HG02852 (cell line): ENCODE results near the gene UQCC2.

Experiments used
- ATAC-seq: cut with Tn5 transposase; IDR thresholded peaks from one replicate; pipeline ENCODE4 v1.9.1; 2021; ENCODE audit warnings: mild to moderate bottlenecking, moderate library complexity; ENCODE audit not compliant: unreplicated experiment

The UQCC2 gene

DNA sequence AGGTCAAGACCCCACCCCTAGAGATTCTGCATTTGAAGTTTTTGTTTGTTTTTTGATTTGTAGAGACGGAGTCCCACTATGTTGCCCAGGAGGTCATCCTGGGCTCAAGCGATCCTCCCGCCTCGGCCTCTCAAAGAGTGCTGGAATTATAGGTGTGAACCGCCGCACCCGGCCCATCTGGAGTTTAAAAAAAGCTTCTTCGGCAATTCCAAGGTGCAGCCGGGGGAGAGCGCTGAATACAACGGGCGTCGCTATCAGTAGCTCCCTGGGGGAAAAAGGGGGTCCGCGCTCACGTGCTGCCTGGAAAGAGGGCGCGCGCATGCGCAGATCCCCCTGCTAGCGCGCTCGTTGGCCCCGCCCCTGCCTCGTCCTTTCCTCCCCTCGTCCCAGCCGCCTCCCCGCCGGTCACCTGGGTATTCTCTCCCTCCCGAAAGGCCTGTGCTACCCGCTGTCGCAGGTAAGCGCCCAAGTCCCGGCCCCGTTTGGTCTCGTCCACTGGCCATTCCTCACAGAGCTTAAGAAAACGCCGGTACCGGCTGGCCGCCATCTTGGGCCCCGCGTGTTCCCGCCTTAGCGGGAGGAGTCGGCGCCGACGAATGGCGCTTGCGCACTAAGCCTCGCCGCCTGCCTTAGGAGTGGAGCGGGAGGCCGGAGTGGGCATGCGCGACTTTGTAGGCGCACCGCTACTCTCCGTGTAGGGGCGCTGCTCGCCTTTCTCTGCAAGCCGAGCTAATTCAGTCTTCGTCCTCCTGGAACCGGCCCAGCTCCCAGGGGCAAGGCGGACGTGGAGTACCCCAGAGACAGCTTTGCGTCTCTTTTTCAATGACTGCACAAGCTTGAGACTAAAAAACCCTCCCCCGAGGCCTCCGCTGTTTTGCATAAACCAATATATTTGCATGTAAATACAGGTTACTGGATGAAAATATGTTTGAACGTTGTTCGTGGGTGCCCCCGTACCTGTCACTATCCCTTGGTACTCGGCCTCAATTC lies at the start of gene UQCC2:
Gene UQCC2 (minus strand): TSS at position 561 of the 990 bp plus-strand sequence. CDS start 14 bp downstream, at position 547.
- peak; percentile 88 for ATAC-seq

DNA sequence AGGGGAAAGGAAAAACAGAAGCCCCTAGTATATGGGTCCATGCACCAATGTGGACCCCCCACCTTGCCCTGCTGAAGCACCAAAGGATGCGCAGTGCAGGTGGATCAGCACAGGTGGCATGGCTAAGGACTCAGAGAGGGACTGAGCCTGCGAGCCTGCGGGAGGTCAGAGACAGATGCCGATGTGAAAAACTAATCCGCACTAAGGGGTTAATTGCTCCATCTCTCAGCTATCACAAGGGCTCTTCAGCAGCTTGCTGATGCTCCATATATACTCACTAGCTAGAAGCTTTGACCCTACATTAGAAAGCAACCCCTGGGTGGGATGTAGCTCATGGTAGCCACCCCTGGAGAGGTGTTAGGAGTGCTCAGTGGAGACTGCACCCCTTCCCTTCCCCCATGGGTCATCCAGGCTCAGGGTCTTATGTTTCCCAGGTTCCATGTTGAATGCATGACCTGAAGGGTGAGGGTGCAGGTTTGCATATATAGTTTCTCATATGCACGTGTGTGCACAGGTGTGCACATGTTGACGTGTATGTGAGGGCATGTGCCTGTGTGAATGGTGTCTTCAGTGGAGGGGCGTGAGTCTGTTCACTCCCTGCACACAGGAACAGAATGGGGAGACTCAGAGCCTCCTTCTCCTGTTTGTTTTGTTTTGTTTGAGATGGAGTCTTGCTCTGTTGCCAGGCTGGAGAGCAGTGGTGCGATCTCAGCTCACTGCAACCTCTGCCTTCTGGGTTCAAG lies 48.6 kb upstream of the UQCC2 start:
- ATAC-seq: no peak

DNA sequence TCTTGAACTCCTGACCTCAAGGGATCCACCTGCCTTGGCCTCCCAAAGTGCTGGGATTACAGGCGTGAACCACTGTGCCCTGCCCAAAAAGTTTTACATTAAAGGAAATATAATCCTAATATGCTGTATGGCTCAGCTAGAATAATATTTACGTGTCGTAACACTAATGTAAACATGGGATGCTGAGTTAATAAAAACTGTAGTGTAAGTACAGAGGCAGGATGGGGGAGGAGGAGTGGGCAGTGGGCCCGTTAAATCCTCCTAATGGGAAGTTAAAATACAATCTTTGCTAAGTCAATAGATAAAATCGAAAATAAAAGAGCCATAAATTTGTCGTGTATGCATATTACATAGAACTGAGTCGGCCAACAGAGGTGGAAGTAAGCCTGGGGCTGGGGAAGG lies 47.3 kb upstream of the UQCC2 start:
- ATAC-seq: no peak

DNA sequence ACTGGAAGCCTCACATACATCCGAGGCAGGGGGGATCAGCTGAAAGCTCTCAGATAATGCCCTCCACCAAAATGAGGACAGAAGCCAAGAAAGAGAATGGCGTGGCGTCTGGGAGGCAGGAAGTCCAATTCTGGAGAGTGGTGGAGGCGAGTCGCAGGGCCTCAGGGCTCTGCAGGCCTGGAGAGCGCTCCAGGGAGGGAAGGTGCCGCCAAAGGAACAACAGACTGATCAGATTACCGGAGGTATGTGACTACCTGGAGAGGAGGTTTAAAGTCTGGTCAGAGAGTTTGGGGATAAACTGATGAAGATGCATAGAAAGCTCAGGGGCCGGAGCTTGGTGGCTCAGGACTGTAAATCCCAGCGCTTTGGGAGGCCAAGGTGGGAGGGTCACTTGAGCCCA lies 46.4 kb upstream of the UQCC2 start:
- ATAC-seq: no peak

DNA sequence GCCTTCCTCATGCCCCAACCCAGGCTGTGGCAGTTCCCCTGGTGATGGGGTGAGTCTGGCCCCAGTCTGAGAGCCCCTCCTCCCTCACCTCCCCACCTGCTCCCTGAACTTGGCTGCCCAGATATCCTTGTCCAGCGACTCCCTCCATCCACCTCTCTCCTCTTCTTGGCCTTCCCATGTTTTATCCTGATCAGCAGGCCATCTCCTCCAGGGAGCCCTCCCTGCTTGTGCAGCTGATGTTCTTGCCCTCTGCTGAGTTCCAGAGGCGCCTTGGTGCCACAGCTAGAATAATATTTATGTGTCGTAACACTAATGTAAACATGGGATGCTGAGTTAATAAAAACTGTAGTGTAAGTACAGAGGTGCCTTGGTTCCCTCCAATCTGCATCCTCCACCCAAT lies 45.6 kb upstream of the UQCC2 start:
- no peak for ATAC-seq

DNA sequence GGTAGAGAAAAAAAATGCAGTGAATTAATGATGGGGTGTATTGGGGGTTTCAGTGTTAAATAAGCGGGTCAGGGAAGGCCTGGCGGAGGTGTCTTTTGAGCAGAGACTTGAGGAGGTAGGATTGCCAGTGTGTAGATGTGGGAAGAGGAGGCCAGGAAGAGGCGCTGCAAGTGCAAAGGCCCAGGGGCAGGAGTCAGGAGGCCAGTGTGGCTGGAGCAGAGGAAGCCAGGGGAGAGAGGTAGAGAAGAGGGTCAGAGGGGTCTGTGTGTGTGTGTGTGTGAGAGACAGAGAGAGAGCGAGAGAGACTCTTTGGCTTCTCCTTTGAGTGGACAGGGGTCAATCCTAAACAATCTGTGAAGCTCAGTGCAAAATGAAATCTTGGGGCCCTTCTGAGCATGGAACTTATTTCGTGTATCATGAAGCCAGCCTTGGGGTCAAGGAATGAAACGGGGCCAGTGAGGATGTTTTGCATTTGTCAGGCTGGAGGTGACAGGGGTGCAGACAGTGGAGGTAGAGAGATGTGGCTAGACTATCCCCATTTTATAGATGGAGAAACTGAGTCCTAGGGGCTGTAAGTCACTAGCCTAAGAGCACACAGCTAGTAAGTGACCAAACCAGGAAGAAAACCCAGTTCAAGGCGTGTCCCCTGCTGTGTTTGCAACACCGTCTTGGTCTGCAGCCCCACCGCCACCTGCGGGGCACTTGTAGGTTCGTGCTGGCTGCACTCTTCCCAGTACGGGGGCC lies 44.9 kb upstream of the UQCC2 start:
- no peak for ATAC-seq

DNA sequence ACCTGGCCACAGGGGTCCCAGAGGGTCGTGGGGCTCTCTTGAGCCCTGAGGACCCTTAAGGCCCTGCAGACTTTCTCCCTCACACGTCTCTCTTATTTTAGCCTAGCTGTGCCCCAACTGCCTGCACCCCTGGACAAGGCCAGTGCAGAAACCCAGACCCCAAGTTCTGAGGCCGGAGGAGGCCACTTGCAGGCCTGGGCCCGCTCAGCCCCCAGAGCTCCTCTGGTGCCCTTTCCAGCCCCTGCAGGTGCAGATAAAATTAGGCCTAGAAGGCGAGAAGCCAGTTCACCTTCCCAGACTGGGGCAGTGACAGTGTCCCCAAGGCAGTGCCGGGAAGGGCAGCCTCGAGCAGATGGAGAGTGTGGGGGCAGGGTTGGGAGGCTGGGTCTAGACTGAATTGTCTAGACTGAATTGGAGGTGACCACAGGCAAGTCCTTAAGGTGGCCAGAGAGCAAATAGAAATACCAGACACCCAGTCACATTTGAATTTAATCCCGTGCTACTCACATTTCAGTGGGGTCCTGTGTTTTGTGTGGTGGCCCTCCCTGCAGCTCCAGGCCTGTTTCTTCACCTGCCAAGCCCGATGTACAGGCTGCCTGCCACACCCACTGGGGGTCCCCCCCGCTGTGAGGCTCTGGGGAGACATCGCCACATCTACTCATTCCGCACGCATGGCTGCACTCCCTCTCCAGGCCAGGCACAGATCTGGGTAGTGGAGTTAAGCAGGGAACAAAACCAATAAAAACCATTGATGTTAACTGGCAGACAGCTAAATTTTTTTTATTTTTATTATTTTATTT lies 43.8 kb upstream of the UQCC2 start:
- no peak for ATAC-seq

DNA sequence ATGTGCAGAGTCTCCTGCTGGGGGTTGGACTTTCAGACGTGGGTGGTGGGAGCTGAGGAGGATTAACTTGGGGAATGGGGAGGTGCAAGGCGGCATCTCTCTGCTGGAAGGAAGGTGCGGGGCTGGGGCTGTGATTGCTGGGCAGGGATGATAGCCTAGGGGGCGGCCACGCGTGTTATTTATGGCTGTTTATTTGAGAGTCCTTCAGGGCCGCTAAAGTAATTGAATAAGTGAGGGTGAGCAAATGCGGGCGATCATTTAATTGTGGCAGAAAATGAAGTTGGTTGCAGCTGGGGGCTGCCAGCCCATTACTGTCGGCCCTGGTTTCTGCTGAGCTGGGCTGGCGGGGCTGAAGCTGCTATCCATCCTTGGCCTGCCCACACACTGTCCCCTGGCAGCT lies 42.7 kb upstream of the UQCC2 start:
- no peak for ATAC-seq

DNA sequence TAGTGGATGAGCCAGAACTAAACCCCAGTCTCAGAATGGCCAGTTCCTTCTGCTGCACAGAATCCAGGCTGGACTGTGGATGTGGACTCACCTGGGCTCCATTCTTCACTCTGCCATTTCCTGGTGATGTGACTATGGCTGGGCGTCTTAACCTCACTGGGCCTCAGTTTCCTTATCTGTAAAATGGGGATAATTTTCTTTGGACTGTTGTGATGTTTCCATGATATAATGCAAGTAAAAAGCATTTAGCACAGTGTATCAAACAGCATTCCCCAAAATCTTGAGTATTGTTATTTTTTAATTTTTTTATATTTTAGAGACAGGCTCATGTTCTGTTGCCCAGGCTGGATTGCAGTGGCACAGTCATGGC lies 41.1 kb upstream of the UQCC2 start:
- ATAC-seq: no peak

DNA sequence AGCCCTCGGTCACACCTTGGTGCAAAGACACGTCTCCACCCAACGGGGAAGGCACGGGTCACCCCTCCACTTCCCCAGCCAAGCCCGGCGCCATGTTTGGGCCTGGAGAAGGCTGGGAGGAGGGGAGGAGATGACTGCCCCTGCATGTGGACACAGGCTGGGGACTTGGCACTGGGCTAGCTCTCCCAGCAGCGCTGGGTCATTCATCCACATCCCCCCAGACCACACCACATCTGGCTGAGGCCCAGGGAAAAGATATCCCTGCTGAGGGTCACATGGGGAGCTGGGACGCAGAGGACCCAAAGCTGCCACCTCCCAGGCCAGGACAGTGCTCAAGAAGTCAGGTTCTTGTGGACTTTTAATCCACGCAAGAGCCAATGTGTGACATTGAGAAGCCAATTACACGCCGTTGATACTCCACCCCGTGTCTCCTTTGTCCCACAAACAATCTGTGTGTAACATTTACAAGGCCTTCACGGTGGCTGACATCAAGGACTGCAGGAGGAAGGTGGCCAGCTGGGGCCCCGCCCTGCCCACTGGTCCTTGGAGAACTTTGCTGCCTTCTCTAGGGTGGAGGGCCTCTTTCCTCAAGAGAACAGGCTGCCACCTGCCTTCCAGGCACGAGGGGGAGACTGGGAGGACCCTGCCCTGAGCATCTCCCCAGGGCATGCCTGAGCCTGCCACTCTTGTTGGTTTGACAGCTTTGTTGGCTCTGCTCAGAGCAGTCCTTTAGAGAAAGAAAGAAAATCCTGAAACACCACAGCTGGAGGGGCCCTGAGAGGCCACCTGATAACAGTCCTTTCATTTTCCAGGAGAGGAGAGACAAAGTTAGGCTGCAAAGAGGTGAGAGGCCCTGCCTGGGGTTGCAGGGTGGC lies 40.5 kb upstream of the UQCC2 start:
- ATAC-seq: no peak

DNA sequence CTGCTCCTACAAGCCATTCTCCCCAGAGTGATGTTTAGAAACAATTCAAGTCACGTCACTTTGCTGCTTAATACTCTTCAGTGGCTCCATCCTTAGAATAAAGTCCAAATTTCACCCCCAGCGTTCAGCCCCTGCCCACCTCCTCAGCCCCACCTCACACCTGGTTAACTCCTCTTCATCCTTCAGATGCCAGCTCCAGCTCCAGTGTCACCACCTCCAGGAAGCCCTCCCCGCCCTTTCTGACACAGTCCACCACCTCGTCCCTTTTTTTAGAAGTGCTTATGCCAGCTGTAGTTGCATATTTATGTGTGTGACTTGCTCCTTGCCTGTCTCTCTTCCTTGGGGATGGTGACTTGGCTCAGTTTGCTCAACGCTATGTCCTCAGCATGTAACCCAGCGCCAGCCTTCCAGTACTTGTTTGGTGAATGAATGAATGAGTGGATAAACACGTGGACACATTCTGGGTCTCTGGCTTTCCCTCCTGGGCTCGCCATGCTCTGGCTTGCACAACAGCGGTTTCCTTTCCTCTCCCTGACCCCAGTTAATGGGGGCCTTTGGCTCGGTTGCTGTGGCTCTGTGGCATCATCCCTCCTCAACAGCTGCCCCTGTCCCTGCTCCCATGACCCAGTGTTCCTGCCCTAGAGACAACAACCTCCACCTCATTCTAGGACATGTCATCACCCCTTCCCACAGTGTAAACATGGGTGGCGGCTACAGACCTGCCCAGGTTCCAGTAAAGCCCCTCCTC lies 38.9 kb upstream of the UQCC2 start:
- no peak for ATAC-seq

DNA sequence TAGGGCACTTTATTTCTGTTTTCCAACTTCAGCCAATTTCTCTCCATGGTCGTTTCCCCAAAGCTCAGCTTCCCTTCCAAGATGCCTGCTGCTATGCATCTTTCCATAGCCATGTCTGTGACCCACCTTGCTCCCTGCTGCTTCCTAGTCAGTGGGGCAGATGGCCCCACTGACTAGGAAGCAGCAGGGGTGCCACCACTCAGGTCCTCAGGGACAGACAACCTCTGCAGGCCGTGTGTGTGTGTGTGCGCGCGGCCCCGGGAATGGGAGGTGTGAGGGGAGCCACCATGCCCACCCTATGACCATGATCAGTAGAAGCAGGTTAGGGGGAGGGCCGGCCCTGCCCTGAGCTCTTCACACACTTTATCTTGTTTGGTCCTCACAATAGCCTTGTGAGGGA lies 37.9 kb upstream of the UQCC2 start:
- ATAC-seq: no peak

DNA sequence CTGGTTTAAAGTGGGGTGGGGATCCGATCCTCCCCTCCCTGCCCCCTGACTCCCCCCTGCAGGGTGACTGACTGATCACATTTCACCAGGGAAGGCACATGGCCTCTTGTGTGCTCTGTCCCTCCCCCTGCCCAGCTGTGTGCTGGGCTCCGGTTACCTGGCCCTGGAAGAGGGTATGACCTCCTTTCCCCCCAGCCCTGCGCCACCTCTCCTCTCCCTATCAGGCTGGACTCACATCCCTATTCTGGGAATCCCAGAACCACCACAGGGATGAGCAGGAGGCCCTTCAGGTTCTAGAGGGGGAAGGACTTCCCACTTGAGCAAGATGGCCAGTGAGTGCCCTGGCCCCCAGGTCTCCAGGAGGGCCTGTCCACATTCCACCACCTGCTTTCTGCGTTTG lies 37.3 kb upstream of the UQCC2 start:
- ATAC-seq: no peak

DNA sequence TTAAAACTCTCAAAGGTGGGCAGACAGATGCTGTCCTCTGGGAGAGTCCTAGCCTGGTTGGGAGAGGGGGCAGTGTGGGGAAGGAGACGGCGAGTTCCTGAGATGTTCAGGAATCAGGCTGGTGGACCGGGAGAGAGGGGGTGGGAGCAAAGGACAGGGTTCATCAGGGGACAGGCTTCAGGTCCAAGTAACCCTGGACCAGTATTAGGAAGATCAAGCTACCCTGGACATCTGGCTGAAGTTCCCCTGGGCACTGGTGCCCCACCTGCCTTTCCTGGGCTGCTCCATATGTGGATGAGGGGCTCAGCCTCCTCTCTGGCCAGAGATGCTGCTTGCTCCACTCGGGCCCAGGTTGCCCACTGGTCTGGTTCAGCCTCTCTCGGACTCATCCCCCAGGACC lies 36.3 kb upstream of the UQCC2 start:
- no peak for ATAC-seq

DNA sequence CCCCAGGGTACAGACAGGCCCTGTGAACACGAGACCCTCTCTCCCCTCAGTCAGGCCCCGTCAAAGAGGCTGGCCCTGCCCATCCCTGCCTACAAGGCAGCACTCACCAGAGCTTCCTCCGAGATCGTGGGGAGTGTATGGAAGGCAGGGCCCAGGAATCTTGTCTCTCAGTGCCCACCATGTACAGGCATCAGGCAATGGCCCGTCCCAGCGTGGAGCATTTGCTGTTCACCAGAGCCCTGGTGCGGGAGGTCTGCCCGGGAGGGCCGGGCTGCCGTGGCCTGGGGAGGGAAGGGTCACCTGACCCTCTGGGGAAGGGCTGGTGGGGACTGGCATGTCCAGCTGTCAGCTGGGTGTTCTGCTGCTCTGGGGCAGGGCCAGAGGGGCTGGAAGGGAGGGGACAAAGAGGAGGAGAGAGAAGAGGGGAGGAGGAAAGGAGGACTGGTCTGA lies 35.2 kb upstream of the UQCC2 start, which contains the start of gene IP6K3:
Gene IP6K3 (minus strand): TSS at position 255 of the 450 bp plus-strand sequence. CDS start 11,429 bp downstream, outside the sequence.
- ATAC-seq: no peak

DNA sequence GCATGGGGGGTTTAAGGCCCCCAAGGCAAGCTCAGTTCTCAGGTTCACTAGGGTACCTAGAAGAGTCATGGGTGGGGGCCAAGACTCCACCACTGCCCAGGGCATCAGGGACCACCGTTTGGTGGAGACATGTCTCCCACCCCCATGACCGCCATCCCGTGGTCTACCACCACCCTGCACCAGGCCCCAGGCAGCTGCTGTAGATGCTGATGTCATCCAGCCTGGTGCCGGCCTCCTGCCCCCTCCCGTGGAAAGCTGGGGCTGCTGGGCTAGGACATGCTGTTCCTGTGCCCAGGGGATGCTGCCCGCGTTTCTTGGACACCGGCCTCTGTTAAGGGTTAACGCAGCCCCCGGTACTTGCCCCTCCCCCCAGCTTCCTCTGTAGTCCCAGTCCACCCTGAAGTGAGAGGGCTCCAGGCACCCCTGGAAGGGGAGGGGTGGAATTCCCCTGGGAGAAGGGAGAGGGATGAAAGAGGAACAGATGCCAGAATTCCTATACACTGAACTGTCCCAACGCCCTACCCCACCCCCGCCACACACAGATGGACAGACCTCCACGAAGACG lies 34.6 kb upstream of the UQCC2 start:
- no peak for ATAC-seq

DNA sequence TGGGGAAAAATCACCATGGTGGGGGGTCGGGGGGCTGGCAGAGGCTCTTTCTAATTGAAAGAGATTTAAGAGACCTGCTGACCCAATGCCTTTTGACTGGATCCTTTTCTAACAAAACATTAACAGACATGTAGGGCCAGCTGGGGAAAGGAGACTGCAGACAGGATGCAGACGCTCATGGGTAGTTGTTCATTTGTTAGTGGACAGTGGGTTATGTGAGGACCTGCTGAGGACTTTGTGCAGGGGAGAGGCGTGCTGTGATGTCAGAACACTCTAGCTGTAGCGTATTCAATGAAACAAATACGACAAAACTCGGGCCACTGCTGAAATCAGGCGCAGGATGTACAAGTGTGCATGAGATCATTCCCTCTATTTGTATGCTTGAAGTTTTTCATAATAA lies 34.0 kb upstream of the UQCC2 start:
- no peak for ATAC-seq

DNA sequence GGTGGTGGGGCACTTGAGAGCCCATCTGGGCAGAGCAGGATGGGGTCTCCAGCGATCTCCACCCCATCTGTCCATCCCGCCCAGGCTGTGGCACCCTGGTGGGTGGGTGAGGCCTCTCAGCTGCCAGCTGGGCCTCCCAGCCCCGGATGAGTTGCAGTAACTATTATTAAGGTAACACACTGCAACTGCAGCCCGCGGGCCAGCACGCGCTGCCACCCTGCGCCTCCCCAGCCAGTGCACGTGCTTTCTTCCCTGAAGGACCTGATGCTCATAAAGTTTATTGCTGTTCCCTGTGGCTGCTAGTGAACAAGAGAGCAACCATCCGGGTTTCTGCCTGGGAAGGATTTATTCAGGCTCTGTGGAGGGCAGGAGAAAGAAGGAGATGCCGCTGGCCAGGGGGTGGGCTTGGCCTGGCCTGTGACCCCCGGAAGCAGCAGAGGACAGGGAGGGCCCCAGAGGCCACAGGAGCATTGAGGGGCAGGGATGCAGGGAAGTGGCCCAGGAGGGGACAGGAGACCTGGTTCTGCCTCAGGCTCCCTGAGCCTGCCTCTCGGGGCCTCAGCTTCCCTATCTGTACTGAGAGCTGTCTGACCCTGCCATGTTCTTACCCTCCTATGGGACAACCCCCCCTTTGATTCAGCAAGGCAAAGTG lies 33.5 kb upstream of the UQCC2 start:
- no peak for ATAC-seq
